Brain microvascular endothelial cell (primary cell): ENCODE results near the gene KRR1.

Experiments
- DNase-seq: peaks from one replicate; pipeline ENCODE4 v3.0.0-alpha.2; 2020
- H3K27ac ChIP-seq: fragments of 250-450 bp; sonication (Bioruptor Pico); 2 replicates; pipeline ENCODE4 v1.5.1; 2020; ENCODE audit warnings: mild to moderate bottlenecking, moderate library complexity
- H3K27me3 ChIP-seq: fragments of 250-450 bp; sonication (Bioruptor Pico); replicated peaks from 2 replicates; pipeline ENCODE4 v1.5.1; 2020; ENCODE audit warnings: mild to moderate bottlenecking
- H3K36me3 ChIP-seq: fragments of 250-450 bp; sonication (Bioruptor Pico); replicated peaks from 2 replicates; pipeline ENCODE4 v1.5.1; 2020; ENCODE audit warnings: mild to moderate bottlenecking
- H3K4me3 ChIP-seq: 2 replicates; pipeline ENCODE4 v1.5.1; 2011; ENCODE audit warnings: low read depth, mild to moderate bottlenecking, control low read depth, low read length, moderate library complexity
- CTCF ChIP-seq: IDR thresholded peaks from 2 replicates; pipeline ENCODE4 v1.5.1; 2011; ENCODE audit warnings: low read depth, mild to moderate bottlenecking, moderate library complexity, low read length, control low read depth, inconsistent platforms; ENCODE audit errors: missing control alignments
- in situ Hi-C: cut with HindIII; loops from 2 replicates; pipeline ENCODE4 v1.10.0; 2017; ENCODE audit warnings: low sequenced_read_pairs, low pct_ligation_motif_present

KRR1 gene

DNA sequence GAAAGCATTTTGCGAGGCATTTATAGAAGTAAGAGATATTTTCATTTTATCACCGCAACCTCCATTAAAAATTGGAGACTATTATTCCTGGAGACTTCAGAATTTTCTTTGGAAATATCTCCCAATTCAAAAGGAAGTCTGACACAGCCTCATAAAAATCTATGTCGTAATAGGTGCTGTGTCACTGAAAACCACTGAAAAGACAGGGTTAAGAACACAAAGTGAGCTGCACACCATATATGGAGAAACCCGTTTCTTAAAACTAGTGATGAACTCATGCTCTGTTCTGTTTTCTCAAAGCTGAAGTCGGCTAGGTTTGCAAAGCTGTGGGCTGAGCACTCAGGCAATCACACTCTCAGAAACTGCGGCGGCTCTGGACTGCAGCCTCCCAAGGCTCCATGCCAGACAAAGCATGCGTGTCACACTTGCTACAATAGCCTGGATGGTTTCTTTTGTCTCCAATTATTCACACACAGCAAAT, 30.9 kb downstream of the KRR1 start, which contains the start of gene GLIPR1:
GLIPR1 (plus strand) TSS at position 287 of the 481 bp plus-strand sequence; CDS start at position 413, 126 bp downstream.
- DNase-seq, result peak; percentile 98
- TF ChIP-seq CTCF, result no peak
- in situ Hi-C loops, result no loop called here
- peaks cover 10% of the 10 kb centered on the region for H3K36me3 ChIP-seq
- H3K4me3 ChIP-seq, result peak within 1 kb of the TSS; percentile 70
- H3K27me3 ChIP-seq, result no peaks in the 10 kb centered on the region
- H3K27ac ChIP-seq, result peak within 1 kb of the TSS; percentile 91

- peak overlapping the region; percentile 91 for H3K27ac ChIP-seq
- H3K27me3 ChIP-seq, result no peaks in the 10 kb centered on the region
- peaks cover 7% of the 10 kb centered on the region for H3K36me3 ChIP-seq
- in situ Hi-C loops, result no loop called here
- H3K4me3 ChIP-seq, result peak overlapping the region; percentile 31
- DNase-seq, result peak; percentile 32
- TF ChIP-seq CTCF, result no peak
These were observed 31.4 kb downstream of the KRR1 start for GRCh38 chr12:75479963-75480461.

GRCh38 chr12:75478116-75478794, 33.2 kb downstream of the KRR1 start:
- peaks cover 5% of the 10 kb centered on the region for H3K36me3 ChIP-seq
- DNase-seq, result peak; percentile 63
- TF ChIP-seq CTCF, result no peak
- H3K4me3 ChIP-seq, result no peak overlapping the region
- no peaks in the 10 kb centered on the region for H3K27me3 ChIP-seq
- H3K27ac ChIP-seq, result peak overlapping the region; percentile 6
- in situ Hi-C loops, result no loop called here

GRCh38 chr12:75477137-75477536, 34.3 kb downstream of the KRR1 start:
- H3K4me3 ChIP-seq, result no peak overlapping the region
- in situ Hi-C loops, result no loop called here
- H3K27ac ChIP-seq, result no peak overlapping the region
- no peak for TF ChIP-seq CTCF
- DNase-seq, result no peak
- H3K27me3 ChIP-seq, result no peaks in the 10 kb centered on the region
- peaks cover under 1% of the 10 kb centered on the region for H3K36me3 ChIP-seq

GRCh38 chr12:75476071-75476470, 35.3 kb downstream of the KRR1 start:
- H3K4me3 ChIP-seq, result no peak overlapping the region
- no peak overlapping the region for H3K27ac ChIP-seq
- DNase-seq, result no peak
- in situ Hi-C loops, result no loop called here
- no peaks in the 10 kb centered on the region for H3K36me3 ChIP-seq
- H3K27me3 ChIP-seq, result no peaks in the 10 kb centered on the region
- no peak for TF ChIP-seq CTCF
